ENCODE data around the gene TARBP1.

The TARBP1 gene

DNA sequence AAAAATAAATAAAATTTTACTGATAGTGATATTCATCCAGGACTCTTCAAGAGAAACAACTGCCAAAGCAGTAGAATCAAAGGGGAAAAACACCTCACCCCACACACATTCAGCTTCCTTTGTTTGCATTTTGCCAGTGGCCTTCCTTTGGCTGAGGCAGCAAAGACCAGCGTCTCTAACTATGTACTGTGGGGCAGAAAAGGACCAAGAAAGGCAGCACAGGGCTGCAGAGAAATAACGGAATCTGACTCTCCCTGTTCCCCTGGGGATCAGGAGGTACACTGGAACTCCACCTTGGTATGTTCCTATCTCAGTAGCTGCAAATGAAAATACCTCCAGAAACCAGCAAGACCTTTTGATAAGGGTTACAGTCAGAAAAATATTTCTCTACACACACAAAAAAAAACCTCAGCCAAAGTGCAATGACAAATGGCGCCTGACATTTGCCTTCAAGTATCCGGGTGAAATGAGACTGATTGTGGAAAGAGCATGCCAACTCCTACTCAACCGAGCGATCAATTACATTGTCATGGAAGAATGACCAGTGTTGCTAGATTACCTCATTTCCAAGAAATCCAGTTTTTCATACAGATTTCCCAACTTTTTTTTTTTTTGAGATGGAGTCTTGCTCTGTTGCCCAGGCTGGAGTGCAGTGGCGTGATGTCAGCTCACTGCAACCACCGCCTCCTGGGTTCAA lies 50.9 kb downstream of the TARBP1 start:
- Histone ChIP-seq H4K91ac (ENCODE audit: low read depth, low read length, poor library complexity) (no peak overlapping the region), H2BK120ac (ENCODE audit: low read depth, low read length) (no peak overlapping the region), H3K27me3 (ENCODE audit: control insufficient read depth in 3 of 3, insufficient read depth in 3 of 3, low read depth in 1 of 3, low read length in 3 of 3) (no peaks in the 10 kb centered on the region), H3K18ac (ENCODE audit: low read length) (no peak overlapping the region), H3K4me1 (ENCODE audit: control insufficient read depth in 2 of 2, insufficient read depth in 1 of 2, low read depth in 1 of 2, low read length in 2 of 2) (peaks cover 0 to 5% of the 10 kb centered on the region in 2 donors), H3K9me3 (replicated peaks in 1 of 2; ENCODE audit: control insufficient read depth in 2 of 2, insufficient read depth in 1 of 2, low read depth in 1 of 2, low read length in 2 of 2) (no peaks in the 10 kb centered on the region), H3K4me2 (ENCODE audit: insufficient read depth, low read length, poor library complexity, severe bottlenecking) (no peak overlapping the region), H3K23ac (ENCODE audit: low read depth, low read length, poor library complexity) (no peak overlapping the region), H3K79me1 (ENCODE audit: low read depth, low read length) (no peaks in the 10 kb centered on the region), H3K27ac (replicated peaks; ENCODE audit: low read length) (no peak overlapping the region), H3K36me3 (replicated peaks in 1 of 2; ENCODE audit: control insufficient read depth in 2 of 2, insufficient read depth in 2 of 2, low read length in 2 of 2) (peaks cover 11 to 79% of the 10 kb centered on the region in 2 donors), H2BK15ac (ENCODE audit: low read length) (no peak overlapping the region), H3K9ac (ENCODE audit: low read depth, low read length, poor library complexity) (no peak overlapping the region), H2AK5ac (ENCODE audit: low read depth, low read length) (no peak overlapping the region), H2AFZ (ENCODE audit: low read length) (no peak overlapping the region), H2BK12ac (ENCODE audit: low read length) (no peak overlapping the region), H3K14ac (ENCODE audit: low read length) (no peak overlapping the region), H3K4ac (ENCODE audit: low read length) (no peak overlapping the region), H2BK5ac (ENCODE audit: low read length) (no peak overlapping the region), H3K4me3 (ENCODE audit: low read length in 2 of 2) (no peak overlapping the region), H4K8ac (ENCODE audit: low read depth, low read length) (no peak overlapping the region)
- no peak for DNase-seq (ENCODE audit: low spot score)
- no CpG with 5 or more reads among the region's 8 CpGs for WGBS, 2 donors (ENCODE audit: extremely low coverage in 2 of 2, insufficient read length in 2 of 2, insufficient replicate concordance in 1 of 2)

DNA sequence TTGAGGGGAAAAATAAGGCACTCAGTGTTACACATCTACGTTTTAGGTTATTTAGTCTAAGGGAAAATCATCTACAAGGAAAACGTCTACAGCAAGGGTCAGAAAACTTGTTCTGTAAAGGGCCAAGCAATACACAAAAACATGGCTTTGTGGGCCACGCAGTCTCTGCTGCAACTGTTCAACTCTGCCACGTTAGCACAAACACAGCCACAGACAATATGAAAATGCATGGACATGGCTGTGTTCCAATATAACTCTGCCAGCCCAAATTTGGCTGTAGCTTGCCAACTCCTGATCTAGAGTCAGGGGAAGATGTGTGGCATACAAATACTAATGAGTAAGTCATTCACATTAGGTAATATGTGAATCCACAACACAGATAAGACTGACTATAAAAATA lies 65.0 kb downstream of the TARBP1 start:
- Histone ChIP-seq H2AK5ac (ENCODE audit: low read depth, low read length) (no peak overlapping the region), H3K23ac (ENCODE audit: low read depth, low read length, poor library complexity) (no peak overlapping the region), H3K4me3 (ENCODE audit: low read length in 2 of 2) (no peak overlapping the region), H3K4me1 (ENCODE audit: control insufficient read depth in 2 of 2, insufficient read depth in 1 of 2, low read depth in 1 of 2, low read length in 2 of 2) (peaks cover 0 to 5% of the 10 kb centered on the region in 2 donors), H3K27ac (replicated peaks; ENCODE audit: low read length) (no peak overlapping the region), H3K4ac (ENCODE audit: low read length) (no peak overlapping the region), H2BK120ac (ENCODE audit: low read depth, low read length) (no peak overlapping the region), H2AFZ (ENCODE audit: low read length) (no peak overlapping the region), H3K79me1 (ENCODE audit: low read depth, low read length) (no peaks in the 10 kb centered on the region), H2BK12ac (ENCODE audit: low read length) (no peak overlapping the region), H3K9me3 (replicated peaks in 1 of 2; ENCODE audit: control insufficient read depth in 2 of 2, insufficient read depth in 1 of 2, low read depth in 1 of 2, low read length in 2 of 2) (no peaks in the 10 kb centered on the region), H4K91ac (ENCODE audit: low read depth, low read length, poor library complexity) (no peak overlapping the region), H3K9ac (ENCODE audit: low read depth, low read length, poor library complexity) (no peak overlapping the region), H3K36me3 (replicated peaks in 1 of 2; ENCODE audit: control insufficient read depth in 2 of 2, insufficient read depth in 2 of 2, low read length in 2 of 2) (peaks cover 3 to 75% of the 10 kb centered on the region in 2 donors), H3K4me2 (ENCODE audit: insufficient read depth, low read length, poor library complexity, severe bottlenecking) (no peak overlapping the region), H3K27me3 (ENCODE audit: control insufficient read depth in 3 of 3, insufficient read depth in 3 of 3, low read depth in 1 of 3, low read length in 3 of 3) (no peaks in the 10 kb centered on the region), H4K8ac (ENCODE audit: low read depth, low read length) (no peak overlapping the region), H2BK15ac (ENCODE audit: low read length) (no peak overlapping the region), H3K18ac (ENCODE audit: low read length) (no peak overlapping the region), H3K14ac (ENCODE audit: low read length) (no peak overlapping the region), H2BK5ac (ENCODE audit: low read length) (no peak overlapping the region)
- WGBS, 2 donors (ENCODE audit: extremely low coverage in 2 of 2, insufficient read length in 2 of 2, insufficient replicate concordance in 1 of 2) = no CpG with 5 or more reads among the region's 4 CpGs
- no peak for DNase-seq (ENCODE audit: low spot score)

DNA sequence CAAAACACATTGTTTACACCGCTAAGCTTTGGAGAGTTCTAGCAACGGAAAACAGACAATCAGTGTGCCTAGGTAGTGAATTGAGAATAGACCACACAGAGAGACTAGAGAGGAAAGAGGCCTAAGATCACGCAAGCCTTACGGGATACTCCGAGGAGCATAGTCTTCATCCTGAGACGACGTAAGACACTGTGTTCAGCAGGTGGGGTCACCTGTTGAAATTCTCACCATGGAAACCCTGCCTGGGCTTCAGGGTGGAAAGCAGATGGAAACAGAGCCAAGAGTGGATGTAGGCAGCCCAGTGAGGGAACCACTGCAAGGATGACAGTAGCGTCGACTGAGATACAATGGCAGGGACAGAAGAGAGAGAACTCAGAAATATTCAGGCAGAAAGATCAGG lies 65.5 kb downstream of the TARBP1 start:
- peaks cover 0 to 5% of the 10 kb centered on the region in 2 donors for H3K4me1 ChIP-seq (ENCODE audit: control insufficient read depth in 2 of 2, insufficient read depth in 1 of 2, low read depth in 1 of 2, low read length in 2 of 2)
- no peaks in the 10 kb centered on the region for H3K9me3 ChIP-seq (replicated peaks in 1 of 2; ENCODE audit: control insufficient read depth in 2 of 2, insufficient read depth in 1 of 2, low read depth in 1 of 2, low read length in 2 of 2)
- no peak overlapping the region for H4K91ac ChIP-seq (ENCODE audit: low read depth, low read length, poor library complexity)
- no peaks in the 10 kb centered on the region for H3K27me3 ChIP-seq (ENCODE audit: control insufficient read depth in 3 of 3, insufficient read depth in 3 of 3, low read depth in 1 of 3, low read length in 3 of 3)
- H3K4me2 ChIP-seq (ENCODE audit: insufficient read depth, low read length, poor library complexity, severe bottlenecking) = no peak overlapping the region
- no peak overlapping the region for H3K27ac ChIP-seq (replicated peaks; ENCODE audit: low read length)
- H2AFZ ChIP-seq (ENCODE audit: low read length) = no peak overlapping the region
- H2BK5ac ChIP-seq (ENCODE audit: low read length) = no peak overlapping the region
- H3K23ac ChIP-seq (ENCODE audit: low read depth, low read length, poor library complexity) = no peak overlapping the region
- WGBS, 2 donors (ENCODE audit: extremely low coverage in 2 of 2, insufficient read length in 2 of 2, insufficient replicate concordance in 1 of 2) = no CpG with 5 or more reads among the region's 9 CpGs
- no peak overlapping the region for H3K18ac ChIP-seq (ENCODE audit: low read length)
- H3K14ac ChIP-seq (ENCODE audit: low read length) = no peak overlapping the region
- H3K79me1 ChIP-seq (ENCODE audit: low read depth, low read length) = no peaks in the 10 kb centered on the region
- no peak overlapping the region for H3K4ac ChIP-seq (ENCODE audit: low read length)
- H2BK120ac ChIP-seq (ENCODE audit: low read depth, low read length) = no peak overlapping the region
- H2BK12ac ChIP-seq (ENCODE audit: low read length) = no peak overlapping the region
- H2BK15ac ChIP-seq (ENCODE audit: low read length) = no peak overlapping the region
- peaks cover 3 to 78% of the 10 kb centered on the region in 2 donors for H3K36me3 ChIP-seq (replicated peaks in 1 of 2; ENCODE audit: control insufficient read depth in 2 of 2, insufficient read depth in 2 of 2, low read length in 2 of 2)
- DNase-seq (ENCODE audit: low spot score) = no peak
- no peak overlapping the region for H4K8ac ChIP-seq (ENCODE audit: low read depth, low read length)
- H3K9ac ChIP-seq (ENCODE audit: low read depth, low read length, poor library complexity) = no peak overlapping the region
- H2AK5ac ChIP-seq (ENCODE audit: low read depth, low read length) = no peak overlapping the region
- no peak overlapping the region for H3K4me3 ChIP-seq (ENCODE audit: low read length in 2 of 2)

DNA sequence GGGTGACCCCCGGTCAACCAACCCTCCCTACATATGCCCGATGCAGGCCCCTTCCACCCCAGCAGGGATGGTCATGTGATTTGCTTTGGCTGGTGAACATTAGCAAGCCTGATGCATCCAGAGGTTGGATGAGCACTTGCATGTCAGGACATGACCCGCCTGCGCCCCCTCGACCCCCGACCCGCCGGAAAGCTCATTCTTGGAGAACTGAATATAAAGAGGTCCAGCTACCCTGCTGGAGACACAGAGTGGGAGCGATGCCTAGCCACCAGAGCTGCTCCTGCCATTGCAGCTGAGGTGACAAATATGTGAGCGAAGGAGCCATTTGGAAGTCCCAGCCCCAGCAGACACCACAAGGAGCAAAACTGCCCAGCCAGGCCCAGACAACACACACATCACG lies 66.1 kb downstream of the TARBP1 start:
- H3K18ac ChIP-seq (ENCODE audit: low read length) = no peak overlapping the region
- H3K14ac ChIP-seq (ENCODE audit: low read length) = no peak overlapping the region
- H2BK120ac ChIP-seq (ENCODE audit: low read depth, low read length) = no peak overlapping the region
- no peak overlapping the region for H2AK5ac ChIP-seq (ENCODE audit: low read depth, low read length)
- H3K23ac ChIP-seq (ENCODE audit: low read depth, low read length, poor library complexity) = no peak overlapping the region
- H2BK5ac ChIP-seq (ENCODE audit: low read length) = no peak overlapping the region
- H2AFZ ChIP-seq (ENCODE audit: low read length) = no peak overlapping the region
- no peaks in the 10 kb centered on the region for H3K79me1 ChIP-seq (ENCODE audit: low read depth, low read length)
- H3K4ac ChIP-seq (ENCODE audit: low read length) = no peak overlapping the region
- no peak overlapping the region for H2BK15ac ChIP-seq (ENCODE audit: low read length)
- H3K9me3 ChIP-seq (replicated peaks in 1 of 2; ENCODE audit: control insufficient read depth in 2 of 2, insufficient read depth in 1 of 2, low read depth in 1 of 2, low read length in 2 of 2) = no peaks in the 10 kb centered on the region
- no peak overlapping the region for H2BK12ac ChIP-seq (ENCODE audit: low read length)
- no peak overlapping the region for H3K4me3 ChIP-seq (ENCODE audit: low read length in 2 of 2)
- no peak overlapping the region for H4K91ac ChIP-seq (ENCODE audit: low read depth, low read length, poor library complexity)
- H3K4me1 ChIP-seq (ENCODE audit: control insufficient read depth in 2 of 2, insufficient read depth in 1 of 2, low read depth in 1 of 2, low read length in 2 of 2) = peaks cover 0 to 5% of the 10 kb centered on the region in 2 donors
- no peak overlapping the region for H3K27ac ChIP-seq (replicated peaks; ENCODE audit: low read length)
- no peak overlapping the region for H3K4me2 ChIP-seq (ENCODE audit: insufficient read depth, low read length, poor library complexity, severe bottlenecking)
- H3K9ac ChIP-seq (ENCODE audit: low read depth, low read length, poor library complexity) = no peak overlapping the region
- no peak overlapping the region for H4K8ac ChIP-seq (ENCODE audit: low read depth, low read length)
- no peak for DNase-seq (ENCODE audit: low spot score)
- WGBS, 2 donors (ENCODE audit: extremely low coverage in 2 of 2, insufficient read length in 2 of 2, insufficient replicate concordance in 1 of 2) = no CpG with 5 or more reads among the region's 11 CpGs
- peaks cover 3 to 77% of the 10 kb centered on the region in 2 donors for H3K36me3 ChIP-seq (replicated peaks in 1 of 2; ENCODE audit: control insufficient read depth in 2 of 2, insufficient read depth in 2 of 2, low read length in 2 of 2)
- no peaks in the 10 kb centered on the region for H3K27me3 ChIP-seq (ENCODE audit: control insufficient read depth in 3 of 3, insufficient read depth in 3 of 3, low read depth in 1 of 3, low read length in 3 of 3)
